IMR-90 (cell line): ENCODE results near the gene GLS. TPM values are rescaled to one million over a fixed set of nuclear protein-coding genes. Genes with fewer than 3 reads are reported as not detected.
A peak's percentile ranks its signal among the peaks of the same experiment; 100 is the strongest.

Source experiments
- ATAC-seq: fragments of 200-7000 bp; cut with Tn5 transposase; 2 replicates; pipeline ENCODE4 v1.9.1; 2020; ENCODE audit warnings: low read depth, mild to moderate bottlenecking, moderate library complexity
- BruUV-seq: library from RNA; stranded (reverse); fragments of 400-500 nt; replicated peaks from 2 replicates; lab custom pipeline; 2021; lab: Mats Ljungman, UMichigan
- CTCF ChIA-PET: fragments of 300-600 bp; formaldehyde crosslinking; extraction: SDS; loops from one replicate; lab custom pipeline; 2021; ENCODE audit warnings: antibody characterized with exemption; lab: Yijun Ruan, JAX
- POLR2A ChIA-PET: fragments of 300-600 bp; sonication (Branson Sonifier 250); formaldehyde crosslinking; loops from one replicate; lab custom pipeline; 2022; ENCODE audit warnings: antibody characterized with exemption; ENCODE audit not compliant: unreplicated experiment; lab: Charles Lee
- DNase-seq: peaks from one replicate; pipeline ENCODE4 v3.0.0; 2013
- H2AFZ ChIP-seq: replicated peaks from 2 replicates; pipeline ENCODE3; 2013; ENCODE audit warnings: low read length, mild to moderate bottlenecking; ENCODE audit not compliant: poor library complexity
- H2AK5ac ChIP-seq: 2 replicates; pipeline ENCODE4 v1.6.1; 2013; ENCODE audit warnings: low read depth, low read length, inconsistent platforms
- H2AK9ac ChIP-seq: replicated peaks from 2 replicates; pipeline ENCODE3; 2013; ENCODE audit warnings: mild to moderate bottlenecking, low read depth, low read length, moderate library complexity; ENCODE audit not compliant: poor library complexity
- H2BK120ac ChIP-seq: 2 replicates; pipeline ENCODE4 v1.6.1; 2013; ENCODE audit warnings: low read depth, low read length, inconsistent platforms
- H2BK15ac ChIP-seq: 3 replicates; pipeline ENCODE4 v1.6.1; 2013; ENCODE audit warnings: low read depth, low read length, inconsistent platforms
- H2BK20ac ChIP-seq: 2 replicates; pipeline ENCODE4 v1.6.1; 2013; ENCODE audit warnings: low read depth, mild to moderate bottlenecking, inconsistent platforms, low read length, moderate library complexity
- H2BK5ac ChIP-seq: 2 replicates; pipeline ENCODE4 v1.6.1; 2013; ENCODE audit warnings: mild to moderate bottlenecking, low read depth, low read length, inconsistent platforms; ENCODE audit not compliant: poor library complexity, severe bottlenecking
- H3K14ac ChIP-seq: replicated peaks from 2 replicates; pipeline ENCODE4 v1.6.1; 2013; ENCODE audit warnings: low read depth, low read length, inconsistent platforms
- H3K18ac ChIP-seq: 2 replicates; pipeline ENCODE4 v1.6.1; 2013; ENCODE audit warnings: low read depth, low read length, control low read depth
- H3K23ac ChIP-seq: 2 replicates; pipeline ENCODE4 v1.6.1; 2013; ENCODE audit warnings: low read depth, low read length, inconsistent platforms
- H3K27ac ChIP-seq: 2 replicates; pipeline ENCODE4 v1.5.1; 2013; ENCODE audit warnings: mild to moderate bottlenecking, control low read depth, low read length; ENCODE audit not compliant: insufficient read depth
- H3K27me3 ChIP-seq: 2 replicates; pipeline ENCODE4 v1.6.1; 2013; ENCODE audit warnings: low read length; ENCODE audit not compliant: control insufficient read depth, insufficient read depth
- H3K36me3 ChIP-seq: 2 replicates; pipeline ENCODE4 v1.6.1; 2013; ENCODE audit warnings: low read length, mixed read lengths; ENCODE audit not compliant: control insufficient read depth, insufficient read depth
- H3K4ac ChIP-seq: 2 replicates; pipeline ENCODE4 v1.6.1; 2013; ENCODE audit warnings: low read depth, low read length, inconsistent platforms
- H3K4me1 ChIP-seq: 2 replicates; pipeline ENCODE4 v1.6.1; 2013; ENCODE audit warnings: low read length, mixed read lengths; ENCODE audit not compliant: control insufficient read depth, insufficient read depth
- H3K4me2 ChIP-seq: 2 replicates; pipeline ENCODE4 v1.6.1; 2013; ENCODE audit warnings: low read depth, mild to moderate bottlenecking, control low read depth, low read length, moderate library complexity
- H3K4me3 ChIP-seq: 2 replicates; pipeline ENCODE4 v1.5.1; 2013; ENCODE audit warnings: low read depth, mild to moderate bottlenecking, control low read depth, low read length, moderate library complexity; ENCODE audit not compliant: insufficient read depth
- H3K56ac ChIP-seq: 2 replicates; pipeline ENCODE4 v1.6.1; 2013; ENCODE audit warnings: low read length, inconsistent platforms; ENCODE audit not compliant: insufficient read depth; ENCODE audit errors: extremely low read depth
- H3K79me1 ChIP-seq, 2 experiments: 2 replicates each; pipeline ENCODE4 v1.6.1; 2013; ENCODE audit warnings: low read length in 2 of 2, inconsistent platforms in 1 of 2, low read depth in 1 of 2
- H3K9ac ChIP-seq: 2 replicates; pipeline ENCODE4 v1.6.1; 2013; ENCODE audit warnings: low read depth, low read length, control low read depth
- H3K9me1 ChIP-seq: 2 replicates; pipeline ENCODE4 v1.6.1; 2013; ENCODE audit warnings: low read length, inconsistent platforms; ENCODE audit not compliant: insufficient read depth
- H3K9me3 ChIP-seq: 2 replicates; pipeline ENCODE4 v1.6.1; 2013; ENCODE audit warnings: low read length; ENCODE audit not compliant: control insufficient read depth, insufficient read depth
- H4K20me1 ChIP-seq: 2 replicates; pipeline ENCODE4 v1.6.1; 2013; ENCODE audit warnings: low read length, inconsistent platforms; ENCODE audit not compliant: insufficient read depth
- H4K5ac ChIP-seq: 2 replicates; pipeline ENCODE4 v1.6.1; 2013; ENCODE audit warnings: mild to moderate bottlenecking, low read depth, low read length, control low read depth
- H4K8ac ChIP-seq, 2 experiments: 2 replicates each; pipeline ENCODE4 v1.6.1; 2013; ENCODE audit warnings: low read depth in 2 of 2, low read length in 2 of 2, control low read depth in 1 of 2, inconsistent platforms in 1 of 2
- H4K91ac ChIP-seq: 2 replicates; pipeline ENCODE4 v1.6.1; 2013; ENCODE audit warnings: low read depth, low read length, inconsistent platforms; ENCODE audit not compliant: insufficient read depth
- BHLHE40 ChIP-seq: fragments of 150-350 bp; IDR thresholded peaks from 2 replicates; pipeline ENCODE4 v1.6.1; 2016; ENCODE audit warnings: mild to moderate bottlenecking, low read depth, low read length
- CEBPB ChIP-seq: IDR thresholded peaks from 2 replicates; pipeline ENCODE4 v1.6.1; 2012; ENCODE audit warnings: low read depth, low read length, improper control_type of control experiment
- CHD1 ChIP-seq: IDR thresholded peaks from 2 replicates; pipeline ENCODE4 v1.6.1; 2012; ENCODE audit warnings: low read depth, low read length, improper control_type of control experiment
- FOS ChIP-seq: fragments of 150-350 bp; IDR thresholded peaks from 2 replicates; pipeline ENCODE4 v1.6.1; 2016; ENCODE audit warnings: low read depth, low read length
- MAFK ChIP-seq: IDR thresholded peaks from 2 replicates; pipeline ENCODE4 v1.6.1; 2012; ENCODE audit warnings: low read depth, low read length, improper control_type of control experiment
- MAZ ChIP-seq: IDR thresholded peaks from 2 replicates; pipeline ENCODE4 v1.6.1; 2012; ENCODE audit warnings: low read depth, mild to moderate bottlenecking, low read length, improper control_type of control experiment, moderate library complexity, borderline replicate concordance
- MXI1 ChIP-seq: IDR thresholded peaks from 2 replicates; pipeline ENCODE4 v1.6.1; 2012; ENCODE audit warnings: low read depth, mild to moderate bottlenecking, low read length, moderate library complexity, borderline replicate concordance
- NFE2L2 ChIP-seq: fragments of 150-350 bp; IDR thresholded peaks from 2 replicates; pipeline ENCODE4 v1.6.1; 2016; ENCODE audit warnings: low read depth, mild to moderate bottlenecking, low read length
- POLR2A ChIP-seq: IDR thresholded peaks from 2 replicates; pipeline ENCODE4 v1.6.1; 2012; ENCODE audit warnings: mild to moderate bottlenecking, low read depth, low read length
- RAD21 ChIP-seq: IDR thresholded peaks from 2 replicates; pipeline ENCODE4 v1.6.1; 2012; ENCODE audit warnings: low read length, improper control_type of control experiment
- RCOR1 ChIP-seq: IDR thresholded peaks from 2 replicates; pipeline ENCODE4 v1.6.1; 2012; ENCODE audit warnings: mild to moderate bottlenecking, low read length, improper control_type of control experiment; ENCODE audit not compliant: insufficient replicate concordance
- RFX5 ChIP-seq: IDR thresholded peaks from 2 replicates; pipeline ENCODE4 v1.8.0; 2012; ENCODE audit warnings: low read depth, mild to moderate bottlenecking, low read length, moderate library complexity
- SMC3 ChIP-seq: fragments of 150-350 bp; IDR thresholded peaks from 2 replicates; pipeline ENCODE4 v1.6.1; 2016; ENCODE audit warnings: low read depth, mild to moderate bottlenecking, antibody characterized with exemption, low read length, moderate library complexity
- WGBS, 2 experiments: methylation state at CpG; one replicate each; pipeline versions ENCODE4 v1.1.5 to v1.1.7; 2013; ENCODE audit warnings: missing lambda C conversion rate in 2 of 2; ENCODE audit not compliant: insufficient read length in 1 of 2; ENCODE audit errors: extremely low coverage in 2 of 2; 5-methylcytosine and 5-hydroxymethylcytosine counted together
- dilution Hi-C: fragments of 300-500 bp; cut with HindIII; formaldehyde crosslinking; loops from one replicate; pipeline ENCODE4 v1.14.3; 2018; ENCODE audit warnings: low sequenced_read_pairs; ENCODE audit not compliant: unreplicated experiment
- in situ Hi-C: fragments of 300-500 bp; cut with MboI; formaldehyde crosslinking; loops from 3 replicates; pipeline ENCODE4 v1.14.3; 2019; ENCODE audit warnings: low sequenced_read_pairs, inconsistent platforms, mixed read lengths
- intact Hi-C: fragments of 100-400 bp; cut with micrococcal nuclease; formaldehyde crosslinking; loops from 2 replicates; pipeline ENCODE4 v1.10.0; 2022
- polyA plus RNA-seq, 3 experiments: library from polyadenylated mRNA; depleted of rRNA; stranded (reverse); fragments of >200 nt; gene quantifications; 2 replicates each; pipeline ENCODE4 v1.2.3, GENCODE V29; 2012; ENCODE audit warnings: low replicate concordance in 1 of 3
- total RNA-seq: library from RNA; depleted of rRNA; stranded (reverse); fragments of >200 nt; gene quantifications from 2 replicates; pipeline ENCODE4 v1.2.3, GENCODE V29; 2012
- TF ChIP-seq, protein P1 (sequence below): fragments of 150-350 bp; IDR thresholded peaks from 2 replicates; pipeline ENCODE4 v1.6.1; 2016; ENCODE audit warnings: low read depth, mild to moderate bottlenecking, low read length, moderate library complexity, borderline replicate concordance
- TF ChIP-seq, protein P2 (sequence below): conservative IDR thresholded peaks from 2 replicates; pipeline ENCODE4 v1.5.1; 2012; ENCODE audit warnings: mild to moderate bottlenecking, low read depth, low read length, improper control_type of control experiment
- TF ChIP-seq, protein P3 (sequence below): fragments of 150-350 bp; IDR thresholded peaks from 2 replicates; pipeline ENCODE4 v1.6.1; 2017; ENCODE audit warnings: mild to moderate bottlenecking, antibody characterized with exemption, low read length, low read depth

GLS gene
- total and polyA plus RNA-seq, 2 of the 4 experiments (the other 2 are of a cell fraction), result 87.5 to 130 TPM

DNA sequence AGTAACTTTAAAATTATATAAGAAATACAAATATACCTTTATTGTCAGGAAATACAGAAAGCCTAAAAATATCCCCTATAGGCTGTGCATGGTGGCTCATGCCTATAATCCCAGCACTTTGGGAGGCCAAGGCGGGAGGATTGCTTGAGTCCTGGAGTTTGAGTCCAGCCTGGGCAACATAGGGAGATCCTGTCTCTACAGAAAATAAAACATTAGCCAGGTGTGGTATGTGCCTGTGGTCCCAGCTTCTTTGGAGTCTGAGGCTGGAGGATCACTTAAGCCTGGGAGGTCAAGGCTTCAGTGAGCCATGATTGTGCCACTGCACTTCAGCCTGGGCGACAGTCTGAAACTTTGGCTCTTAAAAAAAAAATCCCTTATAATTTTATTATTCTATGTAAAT, 29.1 kb downstream of the GLS start:
- ATAC-seq, result no peak
- no peak overlapping the region for H3K4me2 ChIP-seq
- WGBS, 2 experiments, result no CpG with 5 or more reads among the region's 2 CpGs

More for the DNA sequence above, 29.1 kb downstream of the GLS start:
- Histone ChIP-seq H3K9me3 (no peaks in the 10 kb centered on the region), H3K14ac (no peak overlapping the region; the same call in 1 of the 2 replicates), H3K23ac (no peak overlapping the region), H4K20me1 (peaks cover 8% of the 10 kb centered on the region; the same call in 1 of the 2 replicates), H3K18ac (peak overlapping the region; percentile 42; the same call in 1 of the 2 replicates), H3K79me1 (peaks cover 6 to 38% of the 10 kb centered on the region in 2 experiments), H2AFZ (no peak overlapping the region), H2BK15ac (no peak overlapping the region), H2AK9ac (no peak overlapping the region), H4K5ac (peak overlapping the region; percentile 12; the same call in 1 of the 2 replicates), H3K27ac (peak overlapping the region; percentile 1; the same call in 1 of the 2 replicates), H2BK20ac (no peak overlapping the region), H3K4me1 (peaks cover 6% of the 10 kb centered on the region; the same call in 1 of the 2 replicates), H3K4ac (peak overlapping the region; percentile 20; the same call in 1 of the 2 replicates), H3K36me3 (peaks cover 5% of the 10 kb centered on the region), H3K27me3 (no peaks in the 10 kb centered on the region), H2BK5ac (peak overlapping the region; percentile 54), H3K9ac (no peak overlapping the region), H4K91ac (0 out of 2 replicates have a peak overlapping the region, but pooled peaks have one; percentile 9), H3K56ac (no peak overlapping the region), H2BK120ac (peak overlapping the region; percentile 14; the same call in 1 of the 2 replicates), H3K4me3 (no peak overlapping the region), H2AK5ac (peak overlapping the region; percentile 36; the same call in 1 of the 2 replicates), H3K9me1 (no peaks in the 10 kb centered on the region), H4K8ac (no peak overlapping the region)
- dilution Hi-C loops (no loop called here), in situ Hi-C loops (no loop called here), intact Hi-C loops (no loop called here)
- no TSS peak for BruUV-seq
- POLR2A ChIA-PET, result no interaction called here
- CTCF ChIA-PET, result no interaction called here
- no peak for DNase-seq
- TF ChIP-seq, protein P1, sequence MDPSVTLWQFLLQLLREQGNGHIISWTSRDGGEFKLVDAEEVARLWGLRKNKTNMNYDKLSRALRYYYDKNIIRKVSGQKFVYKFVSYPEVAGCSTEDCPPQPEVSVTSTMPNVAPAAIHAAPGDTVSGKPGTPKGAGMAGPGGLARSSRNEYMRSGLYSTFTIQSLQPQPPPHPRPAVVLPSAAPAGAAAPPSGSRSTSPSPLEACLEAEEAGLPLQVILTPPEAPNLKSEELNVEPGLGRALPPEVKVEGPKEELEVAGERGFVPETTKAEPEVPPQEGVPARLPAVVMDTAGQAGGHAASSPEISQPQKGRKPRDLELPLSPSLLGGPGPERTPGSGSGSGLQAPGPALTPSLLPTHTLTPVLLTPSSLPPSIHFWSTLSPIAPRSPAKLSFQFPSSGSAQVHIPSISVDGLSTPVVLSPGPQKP, result no peak
- TF ChIP-seq MXI1, result no peak
- TF ChIP-seq BHLHE40, result no peak
- no peak for TF ChIP-seq CEBPB
- TF ChIP-seq, protein P2, sequence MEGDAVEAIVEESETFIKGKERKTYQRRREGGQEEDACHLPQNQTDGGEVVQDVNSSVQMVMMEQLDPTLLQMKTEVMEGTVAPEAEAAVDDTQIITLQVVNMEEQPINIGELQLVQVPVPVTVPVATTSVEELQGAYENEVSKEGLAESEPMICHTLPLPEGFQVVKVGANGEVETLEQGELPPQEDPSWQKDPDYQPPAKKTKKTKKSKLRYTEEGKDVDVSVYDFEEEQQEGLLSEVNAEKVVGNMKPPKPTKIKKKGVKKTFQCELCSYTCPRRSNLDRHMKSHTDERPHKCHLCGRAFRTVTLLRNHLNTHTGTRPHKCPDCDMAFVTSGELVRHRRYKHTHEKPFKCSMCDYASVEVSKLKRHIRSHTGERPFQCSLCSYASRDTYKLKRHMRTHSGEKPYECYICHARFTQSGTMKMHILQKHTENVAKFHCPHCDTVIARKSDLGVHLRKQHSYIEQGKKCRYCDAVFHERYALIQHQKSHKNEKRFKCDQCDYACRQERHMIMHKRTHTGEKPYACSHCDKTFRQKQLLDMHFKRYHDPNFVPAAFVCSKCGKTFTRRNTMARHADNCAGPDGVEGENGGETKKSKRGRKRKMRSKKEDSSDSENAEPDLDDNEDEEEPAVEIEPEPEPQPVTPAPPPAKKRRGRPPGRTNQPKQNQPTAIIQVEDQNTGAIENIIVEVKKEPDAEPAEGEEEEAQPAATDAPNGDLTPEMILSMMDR, result no peak
- TF ChIP-seq, protein P3, sequence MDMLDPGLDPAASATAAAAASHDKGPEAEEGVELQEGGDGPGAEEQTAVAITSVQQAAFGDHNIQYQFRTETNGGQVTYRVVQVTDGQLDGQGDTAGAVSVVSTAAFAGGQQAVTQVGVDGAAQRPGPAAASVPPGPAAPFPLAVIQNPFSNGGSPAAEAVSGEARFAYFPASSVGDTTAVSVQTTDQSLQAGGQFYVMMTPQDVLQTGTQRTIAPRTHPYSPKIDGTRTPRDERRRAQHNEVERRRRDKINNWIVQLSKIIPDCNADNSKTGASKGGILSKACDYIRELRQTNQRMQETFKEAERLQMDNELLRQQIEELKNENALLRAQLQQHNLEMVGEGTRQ, result no peak
- TF ChIP-seq FOS, result no peak
- TF ChIP-seq MAZ, result no peak
- TF ChIP-seq RAD21, result no peak
- TF ChIP-seq POLR2A, result no peak
- TF ChIP-seq MAFK, result no peak
- TF ChIP-seq RCOR1, result no peak
- TF ChIP-seq CHD1, result no peak
- TF ChIP-seq RFX5, result no peak
- no peak for TF ChIP-seq NFE2L2
- no peak for TF ChIP-seq SMC3
